ENCODE measurements around the gene ZNF692.
"Not testable (repeated sequence)": the region's sequence is repeated elsewhere in the genome, so short reads cannot be mapped to it uniquely, and the experiment has no call there.

Gene ZNF692

GRCh38 chr1:248838357-248839167 lies 20.3 kb downstream of the ZNF692 start:
- Mint-ChIP-seq H3K4me3 (no peak overlapping the region), H3K27me3 (ENCODE audit: low read depth) (no peaks in the 10 kb centered on the region), H3K4me1 (peaks cover 14% of the 10 kb centered on the region), H3K27ac (peak overlapping the region in 2 of 3 experiments; percentile 96 to 97), H3K36me3 (ENCODE audit: low read depth) (no peaks in the 10 kb centered on the region), H3K9me3 (no peaks in the 10 kb centered on the region)
- TF ChIP-seq CTCF (IDR thresholded peaks at IDR 0.05; ENCODE audit: unreplicated experiment in 3 of 3), result no peak

GRCh38 chr1:248837781-248838356 lies 21.0 kb downstream of the ZNF692 start, which contains the start of gene ZNF672:
TSS of gene ZNF672 (plus strand) at chr1:248838224. CDS start at chr1:248847275, 9,051 bp downstream.
- H3K4me3 Mint-ChIP-seq, result no peak within 1 kb of the TSS
- peaks cover 14% of the 10 kb centered on the region for H3K4me1 Mint-ChIP-seq
- no peak for TF ChIP-seq CTCF (IDR thresholded peaks at IDR 0.05; ENCODE audit: unreplicated experiment in 3 of 3)
- no peaks in the 10 kb centered on the region for H3K36me3 Mint-ChIP-seq (ENCODE audit: low read depth)
- H3K9me3 Mint-ChIP-seq, result no peaks in the 10 kb centered on the region
- peak within 1 kb of the TSS in 2 of 3 experiments; percentile 96 to 97 for H3K27ac Mint-ChIP-seq
- H3K27me3 Mint-ChIP-seq (ENCODE audit: low read depth), result no peaks in the 10 kb centered on the region

GRCh38 chr1:248837045-248837780 lies 21.7 kb downstream of the ZNF692 start:
- Mint-ChIP-seq H3K4me1 (peaks cover 11% of the 10 kb centered on the region), H3K36me3 (ENCODE audit: low read depth) (no peaks in the 10 kb centered on the region), H3K27me3 (ENCODE audit: low read depth) (peaks cover 4% of the 10 kb centered on the region), H3K9me3 (no peaks in the 10 kb centered on the region), H3K27ac (no peak overlapping the region), H3K4me3 (no peak overlapping the region)
- TF ChIP-seq CTCF (IDR thresholded peaks at IDR 0.05; ENCODE audit: unreplicated experiment in 3 of 3), result no peak

DNA sequence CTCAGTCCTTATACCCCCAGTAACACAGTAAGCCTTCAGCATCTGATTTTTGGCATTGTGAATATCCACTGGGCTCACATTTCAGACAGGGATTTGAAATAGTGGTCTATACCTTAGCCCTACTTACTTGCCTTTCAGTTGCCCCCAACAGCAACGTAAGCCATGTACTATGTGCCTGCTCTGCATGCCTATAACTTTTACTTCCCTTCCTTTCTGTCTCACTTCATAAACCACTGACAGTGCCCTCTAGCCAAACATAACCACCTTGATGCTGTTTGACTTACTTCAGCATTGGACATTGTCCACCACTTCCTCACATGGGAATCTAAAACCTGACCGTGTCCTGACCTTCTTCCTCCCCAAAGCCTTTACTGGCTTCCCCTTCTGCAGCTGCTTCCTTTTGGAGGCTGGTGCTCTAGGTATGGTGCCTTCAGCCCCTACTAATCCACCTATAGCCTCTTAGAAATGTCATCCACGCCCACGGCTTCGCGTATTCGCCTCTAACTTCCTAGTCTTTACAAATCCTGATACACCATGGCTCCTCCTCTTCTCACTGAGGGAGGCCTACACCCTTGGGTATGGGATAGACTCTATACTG lies 24.4 kb downstream of the ZNF692 start:
- no peak overlapping the region for H3K27ac Mint-ChIP-seq
- peaks cover 10% of the 10 kb centered on the region for H3K27me3 Mint-ChIP-seq (ENCODE audit: low read depth)
- TF ChIP-seq CTCF (IDR thresholded peaks at IDR 0.05; ENCODE audit: unreplicated experiment in 3 of 3), result no peak
- H3K4me1 Mint-ChIP-seq, result no peaks in the 10 kb centered on the region
- H3K36me3 Mint-ChIP-seq (ENCODE audit: low read depth), result no peaks in the 10 kb centered on the region
- no peak overlapping the region for H3K4me3 Mint-ChIP-seq
- H3K9me3 Mint-ChIP-seq, result no peaks in the 10 kb centered on the region

GRCh38 chr1:248831842-248832241 lies 27.0 kb downstream of the ZNF692 start:
- Mint-ChIP-seq H3K4me3 (no peak overlapping the region), H3K9me3 (no peaks in the 10 kb centered on the region), H3K4me1 (peaks cover 1% of the 10 kb centered on the region), H3K27me3 (ENCODE audit: low read depth) (peaks cover 10% of the 10 kb centered on the region), H3K36me3 (ENCODE audit: low read depth) (no peaks in the 10 kb centered on the region), H3K27ac (no peak overlapping the region)
- TF ChIP-seq CTCF (IDR thresholded peaks at IDR 0.05; ENCODE audit: unreplicated experiment in 3 of 3), result no peak

GRCh38 chr1:248830718-248831017 lies 28.2 kb downstream of the ZNF692 start:
- H3K9me3 Mint-ChIP-seq; H3K27me3 Mint-ChIP-seq (ENCODE audit: low read depth); H3K4me3 Mint-ChIP-seq; H3K4me1 Mint-ChIP-seq; H3K27ac Mint-ChIP-seq; H3K36me3 Mint-ChIP-seq (ENCODE audit: low read depth): not testable (repeated sequence)
